GM12892 (cell line): ENCODE results near the gene CDH4.

ENCODE experiments used
- POLR2A ChIP-seq: IDR thresholded peaks from 2 replicates; pipeline ENCODE4 v1.6.1; 2011; ENCODE audit warnings: low read depth, low read length, control low read depth
- POLR2AphosphoS5 ChIP-seq: IDR thresholded peaks from 2 replicates; pipeline ENCODE4 v1.6.1; 2011; ENCODE audit warnings: low read depth, low read length, control low read depth

GRCh38 chr20:61310954-61311353 lies 58.9 kb downstream of the CDH4 start:
- TF ChIP-seq POLR2AphosphoS5 = no peak
- no peak for TF ChIP-seq POLR2A
